ENCODE data around the gene COG5.

The COG5 gene

GRCh38 chr7:107394276-107394675 is 169.4 kb downstream of the COG5 start:
- Histone ChIP-seq H3K27me3 (ENCODE audit: insufficient read depth, low read length, poor library complexity) (no peaks in the 10 kb centered on the region), H3K4ac (ENCODE audit: low read depth, low read length) (no peak overlapping the region), H2BK15ac (replicated peaks; ENCODE audit: low read depth) (no peak overlapping the region), H2BK120ac (ENCODE audit: low read depth, low read length) (no peak overlapping the region), H3K4me1 (ENCODE audit: control insufficient read depth, low read depth, low read length) (peaks cover 4% of the 10 kb centered on the region), H3K79me1 (ENCODE audit: low read length) (no peaks in the 10 kb centered on the region), H4K8ac (ENCODE audit: low read depth, low read length) (no peak overlapping the region), H3K27ac (ENCODE audit: low read depth, low read length) (no peak overlapping the region), H3K56ac (ENCODE audit: low read length) (no peak overlapping the region), H3K23ac (ENCODE audit: low read length) (no peak overlapping the region), H3K18ac (ENCODE audit: low read length) (no peak overlapping the region), H3K4me2 (ENCODE audit: low read length) (no peak overlapping the region), H2BK5ac (ENCODE audit: low read length) (no peak overlapping the region), H3K36me3 (ENCODE audit: control insufficient read depth, insufficient read depth, low read length) (no peaks in the 10 kb centered on the region), H3K9ac (ENCODE audit: low read length) (no peak overlapping the region), H4K5ac (ENCODE audit: low read length) (no peak overlapping the region), H3K4me3 (ENCODE audit: low read length) (no peak overlapping the region), H3K79me2 (ENCODE audit: control insufficient read depth, insufficient read depth, low read length) (no peaks in the 10 kb centered on the region), H2AK5ac (ENCODE audit: low read length) (no peak overlapping the region)
- no peak for DNase-seq
- WGBS (ENCODE audit: extremely low coverage, insufficient coverage, low lambda C conversion rate), result no CpG with 5 or more reads among the region's 1 CpG

DNA sequence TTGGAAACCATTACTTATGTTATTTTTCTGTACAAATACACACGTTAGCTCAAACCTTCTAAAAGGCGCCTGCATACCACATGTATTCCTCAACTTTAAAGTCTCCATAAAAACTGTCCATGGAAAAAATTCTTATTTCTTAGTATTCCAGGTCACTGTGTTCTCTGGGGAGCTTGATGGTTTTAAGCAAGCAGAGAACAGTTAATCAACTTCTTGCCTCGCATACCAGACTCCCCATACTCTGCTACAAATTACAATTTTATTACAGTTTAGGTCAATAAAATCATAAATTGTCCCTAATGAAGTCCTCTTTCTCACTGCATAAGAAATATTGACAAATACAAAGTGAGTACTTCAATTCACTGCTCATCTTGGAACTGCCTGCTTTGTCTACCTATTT is 170.9 kb downstream of the COG5 start:
- H3K79me1 ChIP-seq (ENCODE audit: low read length), result no peaks in the 10 kb centered on the region
- no peak overlapping the region for H3K23ac ChIP-seq (ENCODE audit: low read length)
- no peaks in the 10 kb centered on the region for H3K36me3 ChIP-seq (ENCODE audit: control insufficient read depth, insufficient read depth, low read length)
- no peak overlapping the region for H2BK15ac ChIP-seq (replicated peaks; ENCODE audit: low read depth)
- H3K9ac ChIP-seq (ENCODE audit: low read length), result no peak overlapping the region
- no peak overlapping the region for H3K27ac ChIP-seq (ENCODE audit: low read depth, low read length)
- H2BK120ac ChIP-seq (ENCODE audit: low read depth, low read length), result no peak overlapping the region
- H3K4me3 ChIP-seq (ENCODE audit: low read length), result no peak overlapping the region
- H4K8ac ChIP-seq (ENCODE audit: low read depth, low read length), result no peak overlapping the region
- no peak overlapping the region for H3K4me2 ChIP-seq (ENCODE audit: low read length)
- no peak overlapping the region for H4K5ac ChIP-seq (ENCODE audit: low read length)
- no peak overlapping the region for H2AK5ac ChIP-seq (ENCODE audit: low read length)
- no peaks in the 10 kb centered on the region for H3K79me2 ChIP-seq (ENCODE audit: control insufficient read depth, insufficient read depth, low read length)
- H3K18ac ChIP-seq (ENCODE audit: low read length), result no peak overlapping the region
- H2BK5ac ChIP-seq (ENCODE audit: low read length), result no peak overlapping the region
- H3K4ac ChIP-seq (ENCODE audit: low read depth, low read length), result no peak overlapping the region
- no peak overlapping the region for H3K56ac ChIP-seq (ENCODE audit: low read length)
- no CpG with 5 or more reads among the region's 3 CpGs for WGBS (ENCODE audit: extremely low coverage, insufficient coverage, low lambda C conversion rate)
- DNase-seq, result no peak
- H3K4me1 ChIP-seq (ENCODE audit: control insufficient read depth, low read depth, low read length), result peaks cover 4% of the 10 kb centered on the region
- no peaks in the 10 kb centered on the region for H3K27me3 ChIP-seq (ENCODE audit: insufficient read depth, low read length, poor library complexity)

DNA sequence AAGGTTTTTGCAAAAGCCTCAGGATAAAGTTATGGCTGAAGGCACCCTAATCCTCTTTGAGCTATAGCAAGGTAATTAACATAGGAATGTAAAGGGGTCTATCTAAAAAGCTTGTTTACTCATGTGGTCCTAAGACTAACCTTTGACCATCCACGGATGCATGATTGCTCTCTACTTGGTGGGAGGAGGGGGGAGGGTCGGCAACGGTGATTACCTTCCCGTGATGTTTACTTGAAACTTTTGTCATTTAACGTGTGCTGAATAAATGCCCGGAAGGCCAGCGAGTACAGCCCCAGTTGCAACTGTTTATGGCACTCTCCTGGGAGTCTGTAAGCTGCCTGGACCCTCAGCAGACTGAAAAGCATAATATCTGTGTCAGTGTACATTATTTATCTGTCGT is 172.8 kb downstream of the COG5 start:
- no peak overlapping the region for H3K4me2 ChIP-seq (ENCODE audit: low read length)
- no peaks in the 10 kb centered on the region for H3K79me2 ChIP-seq (ENCODE audit: control insufficient read depth, insufficient read depth, low read length)
- no CpG with 5 or more reads among the region's 8 CpGs for WGBS (ENCODE audit: extremely low coverage, insufficient coverage, low lambda C conversion rate)
- no peaks in the 10 kb centered on the region for H3K79me1 ChIP-seq (ENCODE audit: low read length)
- no peak overlapping the region for H4K8ac ChIP-seq (ENCODE audit: low read depth, low read length)
- H3K36me3 ChIP-seq (ENCODE audit: control insufficient read depth, insufficient read depth, low read length), result no peaks in the 10 kb centered on the region
- no peak overlapping the region for H2BK120ac ChIP-seq (ENCODE audit: low read depth, low read length)
- H2AK5ac ChIP-seq (ENCODE audit: low read length), result no peak overlapping the region
- H3K4me3 ChIP-seq (ENCODE audit: low read length), result no peak overlapping the region
- H3K4me1 ChIP-seq (ENCODE audit: control insufficient read depth, low read depth, low read length), result peaks cover 8% of the 10 kb centered on the region
- H3K9ac ChIP-seq (ENCODE audit: low read length), result no peak overlapping the region
- H3K4ac ChIP-seq (ENCODE audit: low read depth, low read length), result no peak overlapping the region
- H3K27me3 ChIP-seq (ENCODE audit: insufficient read depth, low read length, poor library complexity), result no peaks in the 10 kb centered on the region
- H3K27ac ChIP-seq (ENCODE audit: low read depth, low read length), result no peak overlapping the region
- no peak overlapping the region for H3K18ac ChIP-seq (ENCODE audit: low read length)
- no peak overlapping the region for H2BK15ac ChIP-seq (replicated peaks; ENCODE audit: low read depth)
- DNase-seq, result peak; percentile 23
- H4K5ac ChIP-seq (ENCODE audit: low read length), result no peak overlapping the region
- H3K56ac ChIP-seq (ENCODE audit: low read length), result no peak overlapping the region
- H3K23ac ChIP-seq (ENCODE audit: low read length), result no peak overlapping the region
- no peak overlapping the region for H2BK5ac ChIP-seq (ENCODE audit: low read length)

DNA sequence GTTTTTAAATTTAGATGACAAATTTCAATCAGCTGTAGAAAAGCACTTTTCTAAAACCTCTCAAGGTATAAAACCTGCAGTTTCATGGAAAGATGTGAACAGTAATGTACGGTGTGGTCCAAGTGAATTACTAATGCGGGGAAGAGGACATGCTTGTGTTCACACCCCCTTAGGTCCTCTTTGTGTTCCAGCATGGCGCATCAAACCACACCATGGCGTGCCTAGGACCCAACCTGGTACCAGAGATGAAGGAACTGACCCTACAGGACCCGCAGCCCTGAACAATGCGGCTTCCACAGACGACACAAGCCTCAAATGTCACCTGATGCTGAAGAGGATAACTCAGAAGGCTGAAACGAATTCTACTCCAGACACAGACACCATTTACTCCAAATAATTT is 175.1 kb downstream of the COG5 start:
- Histone ChIP-seq H3K36me3 (ENCODE audit: control insufficient read depth, insufficient read depth, low read length) (no peaks in the 10 kb centered on the region), H3K4me1 (ENCODE audit: control insufficient read depth, low read depth, low read length) (peaks cover 8% of the 10 kb centered on the region), H3K27me3 (ENCODE audit: insufficient read depth, low read length, poor library complexity) (no peaks in the 10 kb centered on the region), H4K5ac (ENCODE audit: low read length) (no peak overlapping the region), H3K27ac (ENCODE audit: low read depth, low read length) (no peak overlapping the region), H3K4ac (ENCODE audit: low read depth, low read length) (no peak overlapping the region), H3K9ac (ENCODE audit: low read length) (no peak overlapping the region), H3K18ac (ENCODE audit: low read length) (no peak overlapping the region), H3K4me2 (ENCODE audit: low read length) (no peak overlapping the region), H2BK120ac (ENCODE audit: low read depth, low read length) (no peak overlapping the region), H2AK5ac (ENCODE audit: low read length) (no peak overlapping the region), H3K4me3 (ENCODE audit: low read length) (no peak overlapping the region), H2BK15ac (replicated peaks; ENCODE audit: low read depth) (no peak overlapping the region), H3K79me2 (ENCODE audit: control insufficient read depth, insufficient read depth, low read length) (no peaks in the 10 kb centered on the region), H3K79me1 (ENCODE audit: low read length) (no peaks in the 10 kb centered on the region), H3K23ac (ENCODE audit: low read length) (no peak overlapping the region), H2BK5ac (ENCODE audit: low read length) (no peak overlapping the region), H3K56ac (ENCODE audit: low read length) (no peak overlapping the region), H4K8ac (ENCODE audit: low read depth, low read length) (no peak overlapping the region)
- no peak for DNase-seq
- no CpG with 5 or more reads among the region's 8 CpGs for WGBS (ENCODE audit: extremely low coverage, insufficient coverage, low lambda C conversion rate)

DNA sequence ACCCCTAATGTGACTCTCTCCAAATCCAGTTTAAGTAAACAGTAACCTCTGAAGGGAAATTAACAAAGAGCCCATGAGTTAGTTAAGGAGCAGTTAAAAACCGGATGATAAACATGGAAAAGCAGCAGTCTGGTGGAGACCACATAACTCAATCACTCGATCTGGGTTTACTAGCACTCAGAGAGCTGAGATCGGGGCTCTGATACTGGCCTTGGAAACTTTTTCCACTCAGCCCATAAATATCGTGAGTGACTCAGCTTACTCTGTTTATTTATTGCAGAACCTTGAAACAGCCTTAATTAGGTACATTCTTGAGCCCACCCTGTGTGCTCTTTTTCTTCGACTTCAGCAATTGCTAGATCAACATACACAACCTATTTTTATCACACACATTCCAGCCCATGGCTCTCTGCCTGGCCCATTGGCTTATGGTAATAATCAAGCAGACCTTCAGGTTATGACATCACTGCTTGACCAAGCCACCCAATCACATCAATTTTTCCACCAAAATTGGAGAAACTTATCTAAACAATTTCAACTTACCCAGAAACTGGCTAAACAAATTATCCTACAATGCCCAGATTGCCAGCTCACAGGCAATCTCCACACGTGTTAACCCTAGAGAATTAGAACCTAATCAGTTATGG is 176.0 kb downstream of the COG5 start:
- Histone ChIP-seq H3K27ac (ENCODE audit: low read depth, low read length) (no peak overlapping the region), H3K4ac (ENCODE audit: low read depth, low read length) (no peak overlapping the region), H3K36me3 (ENCODE audit: control insufficient read depth, insufficient read depth, low read length) (no peaks in the 10 kb centered on the region), H4K5ac (ENCODE audit: low read length) (no peak overlapping the region), H3K23ac (ENCODE audit: low read length) (no peak overlapping the region), H3K4me1 (ENCODE audit: control insufficient read depth, low read depth, low read length) (peaks cover 8% of the 10 kb centered on the region), H3K79me1 (ENCODE audit: low read length) (no peaks in the 10 kb centered on the region), H2BK15ac (replicated peaks; ENCODE audit: low read depth) (no peak overlapping the region), H4K8ac (ENCODE audit: low read depth, low read length) (no peak overlapping the region), H2AK5ac (ENCODE audit: low read length) (no peak overlapping the region), H3K27me3 (ENCODE audit: insufficient read depth, low read length, poor library complexity) (no peaks in the 10 kb centered on the region), H3K4me3 (ENCODE audit: low read length) (no peak overlapping the region), H3K4me2 (ENCODE audit: low read length) (no peak overlapping the region), H2BK5ac (ENCODE audit: low read length) (no peak overlapping the region), H3K18ac (ENCODE audit: low read length) (no peak overlapping the region), H3K56ac (ENCODE audit: low read length) (no peak overlapping the region), H3K79me2 (ENCODE audit: control insufficient read depth, insufficient read depth, low read length) (no peaks in the 10 kb centered on the region), H3K9ac (ENCODE audit: low read length) (no peak overlapping the region), H2BK120ac (ENCODE audit: low read depth, low read length) (no peak overlapping the region)
- DNase-seq, result peak; percentile 27
- whole genome bisulfite sequencing (ENCODE audit: extremely low coverage, insufficient coverage, low lambda C conversion rate), result no CpG with 5 or more reads among the region's 6 CpGs

GRCh38 chr7:107387128-107387527 is 176.6 kb downstream of the COG5 start:
- no peak overlapping the region for H3K4ac ChIP-seq (ENCODE audit: low read depth, low read length)
- DNase-seq, result peak; percentile 81
- WGBS (ENCODE audit: extremely low coverage, insufficient coverage, low lambda C conversion rate), result no CpG with 5 or more reads among the region's 6 CpGs

More at GRCh38 chr7:107387128-107387527, 176.6 kb downstream of the COG5 start:
- H3K23ac ChIP-seq (ENCODE audit: low read length), result no peak overlapping the region
- H3K4me1 ChIP-seq (ENCODE audit: control insufficient read depth, low read depth, low read length), result peaks cover 8% of the 10 kb centered on the region
- no peak overlapping the region for H3K4me3 ChIP-seq (ENCODE audit: low read length)
- H2BK120ac ChIP-seq (ENCODE audit: low read depth, low read length), result no peak overlapping the region
- H2AK5ac ChIP-seq (ENCODE audit: low read length), result no peak overlapping the region
- no peak overlapping the region for H3K9ac ChIP-seq (ENCODE audit: low read length)
- H3K27me3 ChIP-seq (ENCODE audit: insufficient read depth, low read length, poor library complexity), result no peaks in the 10 kb centered on the region
- no peak overlapping the region for H4K8ac ChIP-seq (ENCODE audit: low read depth, low read length)
- H2BK15ac ChIP-seq (replicated peaks; ENCODE audit: low read depth), result no peak overlapping the region
- H3K27ac ChIP-seq (ENCODE audit: low read depth, low read length), result no peak overlapping the region
- H3K79me1 ChIP-seq (ENCODE audit: low read length), result no peaks in the 10 kb centered on the region
- no peaks in the 10 kb centered on the region for H3K79me2 ChIP-seq (ENCODE audit: control insufficient read depth, insufficient read depth, low read length)
- no peak overlapping the region for H2BK5ac ChIP-seq (ENCODE audit: low read length)
- no peak overlapping the region for H3K4me2 ChIP-seq (ENCODE audit: low read length)
- no peak overlapping the region for H4K5ac ChIP-seq (ENCODE audit: low read length)
- H3K56ac ChIP-seq (ENCODE audit: low read length), result no peak overlapping the region
- no peak overlapping the region for H3K18ac ChIP-seq (ENCODE audit: low read length)
- no peaks in the 10 kb centered on the region for H3K36me3 ChIP-seq (ENCODE audit: control insufficient read depth, insufficient read depth, low read length)

Measured in mesendoderm (in vitro differentiated cells).